B cell (primary cell): ENCODE data around the gene JAK1. TPM values are rescaled to one million over a fixed set of nuclear protein-coding genes. Genes with fewer than 3 reads are reported as not detected.

ENCODE experiments used
- ATAC-seq: fragments of 200-7000 bp; cut with Tn5 transposase; one replicate; pipeline ENCODE4 v1.10.0; 2021; ENCODE audit warnings: low read depth, mild to moderate bottlenecking, moderate number of reproducible peaks, moderate library complexity
- CTCF ChIA-PET: fragments of 350-600 bp; sonication (Branson Sonifier 250); formaldehyde crosslinking; loops from one replicate; lab custom pipeline; 2021; ENCODE audit warnings: antibody characterized with exemption, inconsistent platforms; lab: Charles Lee
- POLR2A ChIA-PET: fragments of 350-600 bp; sonication (Branson Sonifier 250); formaldehyde crosslinking; loops from one replicate; lab custom pipeline; 2021; ENCODE audit warnings: antibody characterized with exemption; lab: Charles Lee
- DNase-seq: peaks from one replicate; pipeline ENCODE4 v3.0.0; 2013
- H2AFZ ChIP-seq: 2 replicates; pipeline ENCODE4 v1.6.1; 2012; ENCODE audit warnings: mild to moderate bottlenecking, low read depth, low read length; ENCODE audit not compliant: insufficient read depth, poor library complexity, severe bottlenecking
- H3K27ac ChIP-seq, 2 donors: 1 replicate in 1 of 2; 2 replicates in 1 of 2; pipeline ENCODE4 v1.5.1; 2012 to 2013; ENCODE audit warnings: low read length in 2 of 2, mild to moderate bottlenecking in 2 of 2, moderate library complexity in 1 of 2
- H3K27me3 ChIP-seq, 4 experiments: fragments of 200-600 bp in 1 of 4; sonication (generic) in 1 of 4; replicated peaks in 1 of 4; 1 replicate in 2 of 4; 2 replicates in 2 of 4; pipeline versions ENCODE4 v1.6.1 to v1.7.0; 2013 to 2016; ENCODE audit warnings: low read length in 3 of 4, mild to moderate bottlenecking in 2 of 4, mixed read lengths in 1 of 4, moderate library complexity in 1 of 4; ENCODE audit not compliant: insufficient read depth in 4 of 4, control insufficient read depth in 3 of 4; ENCODE audit errors: control extremely low read depth in 1 of 4
- H3K36me3 ChIP-seq, 2 experiments: replicated peaks in 1 of 2; 1 replicate in 1 of 2; 2 replicates in 1 of 2; pipeline versions ENCODE4 v1.6.1 to v1.7.1; 2013; ENCODE audit warnings: low read length in 1 of 2; ENCODE audit not compliant: insufficient read depth in 2 of 2, control insufficient read depth in 1 of 2; ENCODE audit errors: control extremely low read depth in 1 of 2, extremely low read depth in 1 of 2
- H3K4me1 ChIP-seq, 2 donors: fragments of 200-600 bp in 1 of 2; sonication (generic) in 1 of 2; 1 replicate in 1 of 2; 2 replicates in 1 of 2; pipeline versions ENCODE4 v1.5.1 to v1.6.1; 2013 to 2017; ENCODE audit warnings: low read length in 2 of 2; ENCODE audit not compliant: control insufficient read depth in 2 of 2, insufficient read depth in 2 of 2
- H3K4me2 ChIP-seq: replicated peaks from 2 replicates; pipeline ENCODE3; 2012; ENCODE audit warnings: mild to moderate bottlenecking, low read depth, low read length; ENCODE audit not compliant: poor library complexity, severe bottlenecking
- H3K4me3 ChIP-seq, 5 experiments: fragments of 200-600 bp in 1 of 5; sonication (generic) in 1 of 5; 1 replicate in 3 of 5; 2 replicates in 2 of 5; pipeline versions ENCODE4 v1.5.1 to v1.7.0; 2011 to 2016; ENCODE audit warnings: low read length in 4 of 5, mild to moderate bottlenecking in 4 of 5, low read depth in 2 of 5, control low read depth in 1 of 5, moderate library complexity in 1 of 5; ENCODE audit not compliant: insufficient read depth in 1 of 5; ENCODE audit errors: control extremely low read depth in 1 of 5, extremely low read depth in 1 of 5
- H3K79me2 ChIP-seq: fragments of 200-600 bp; sonication (generic); one replicate; pipeline ENCODE4 v1.6.0; 2016; ENCODE audit warnings: low read length; ENCODE audit not compliant: control insufficient read depth, insufficient read depth
- H3K9ac ChIP-seq: fragments of 200-600 bp; sonication (generic); 2 replicates; pipeline ENCODE4 v1.6.1; 2017; ENCODE audit warnings: mild to moderate bottlenecking, low read length, moderate library complexity
- H3K9me3 ChIP-seq, 3 donors: one replicate each; pipeline versions ENCODE4 v1.6.1 to v1.7.1; 2013; ENCODE audit warnings: low read length in 2 of 3; ENCODE audit not compliant: control insufficient read depth in 2 of 3, insufficient read depth in 1 of 3; ENCODE audit errors: control extremely low read depth in 1 of 3
- H4K20me1 ChIP-seq: 2 replicates; pipeline ENCODE4 v1.6.0; 2012; ENCODE audit warnings: mild to moderate bottlenecking, low read length; ENCODE audit not compliant: insufficient read depth, control insufficient read depth, poor library complexity, severe bottlenecking
- H3K27ac Mint-ChIP-seq: one replicate; pipeline ENCODE4 v1.8.0; 2021; ENCODE audit warnings: mixed read lengths
- H3K27me3 Mint-ChIP-seq: one replicate; pipeline ENCODE4 v1.8.0; 2021; ENCODE audit warnings: mixed read lengths
- H3K4me1 Mint-ChIP-seq: one replicate; pipeline ENCODE4 v1.8.0; 2021; ENCODE audit warnings: mixed read lengths
- H3K4me3 Mint-ChIP-seq: one replicate; pipeline ENCODE4 v1.8.0; 2021; ENCODE audit warnings: mixed read lengths
- H3K9me3 Mint-ChIP-seq: one replicate; pipeline ENCODE4 v1.8.0; 2022; ENCODE audit warnings: mixed read lengths; ENCODE audit not compliant: insufficient read depth
- CTCF ChIP-seq: fragments of 200-600 bp; IDR thresholded peaks from one replicate; pipeline ENCODE4 v1.8.0; 2022; ENCODE audit warnings: antibody characterized with exemption, mild to moderate bottlenecking
- EZH2 ChIP-seq: IDR thresholded peaks from 2 replicates; pipeline ENCODE4 v1.6.1; 2012; ENCODE audit warnings: borderline replicate concordance, low read depth, mild to moderate bottlenecking, moderate library complexity, low read length; ENCODE audit not compliant: insufficient read depth, poor library complexity, severe bottlenecking
- WGBS: methylation state at CpG from one replicate; pipeline ENCODE4 v1.1.5; 2013; ENCODE audit warnings: missing lambda C conversion rate; ENCODE audit not compliant: insufficient coverage; 5-methylcytosine and 5-hydroxymethylcytosine counted together
- intact Hi-C: fragments of 100-400 bp; cut with micrococcal nuclease; formaldehyde crosslinking; loops from one replicate; pipeline ENCODE4 v1.10.0; 2022
- polyA plus RNA-seq: library from polyadenylated mRNA; depleted of rRNA; stranded (reverse); fragments of >200 nt; gene quantifications from 2 replicates; pipeline ENCODE4 v1.2.3, GENCODE V29; 2012
- total RNA-seq, 2 donors: library from RNA; stranded (reverse); fragments of 120-200 nt in 1 of 2; gene quantifications; 1 replicate in 1 of 2; 2 replicates in 1 of 2; pipeline versions ENCODE4 v1.2.3 to v1.2.4, GENCODE V29; 2013 to 2022

JAK1 gene
- total and polyA plus RNA-seq, 2 donors (not counting 1 experiment from before 2014, with no cell fraction given): 99.0 to 244 TPM

GRCh38 chr1:64885648-64886047 lies 80.7 kb downstream of the JAK1 start:
- intact Hi-C loops: no loop called here
- TF ChIP-seq EZH2 (no peak), CTCF (no peak)
- no peak overlapping the region for H2AFZ ChIP-seq
- no peak overlapping the region for H3K27ac ChIP-seq
- WGBS: 96% methylated on average over 4 of the region's 6 CpGs
- H3K36me3 ChIP-seq: peaks cover 0 to 44% of the 10 kb centered on the region in 2 experiments
- POLR2A ChIA-PET: no interaction called here
- CTCF ChIA-PET: no interaction called here
- no peak overlapping the region for H3K4me2 ChIP-seq
- H3K27me3 ChIP-seq: no peaks in the 10 kb centered on the region
- no peak overlapping the region for H3K27ac Mint-ChIP-seq
- H3K9ac ChIP-seq: no peak overlapping the region
- H3K4me3 Mint-ChIP-seq: no peak overlapping the region
- DNase-seq (no peak), ATAC-seq (no peak)
- H3K9me3 ChIP-seq: no peaks in the 10 kb centered on the region
- H3K27me3 Mint-ChIP-seq: no peaks in the 10 kb centered on the region
- H3K9me3 Mint-ChIP-seq: no peaks in the 10 kb centered on the region
- H3K4me1 Mint-ChIP-seq: peaks cover 70% of the 10 kb centered on the region
- peaks cover 15 to 28% of the 10 kb centered on the region in 2 donors for H3K4me1 ChIP-seq
- H3K4me3 ChIP-seq: no peak overlapping the region
- peaks cover 88% of the 10 kb centered on the region for H4K20me1 ChIP-seq
- peaks cover 90% of the 10 kb centered on the region for H3K79me2 ChIP-seq

GRCh38 chr1:64884261-64885040 lies 81.9 kb downstream of the JAK1 start:
- Histone ChIP-seq H3K9me3 (no peaks in the 10 kb centered on the region), H2AFZ (no peak overlapping the region), H3K27ac (no peak overlapping the region), H3K79me2 (peaks cover 85% of the 10 kb centered on the region), H3K4me1 (peaks cover 11 to 16% of the 10 kb centered on the region in 2 donors), H3K4me2 (no peak overlapping the region), H3K27me3 (no peaks in the 10 kb centered on the region), H4K20me1 (peaks cover 81% of the 10 kb centered on the region), H3K4me3 (no peak overlapping the region), H3K36me3 (peaks cover 0 to 49% of the 10 kb centered on the region in 2 experiments), H3K9ac (no peak overlapping the region)
- intact Hi-C loops: no loop called here
- Mint-ChIP-seq H3K4me3 (no peak overlapping the region), H3K9me3 (no peaks in the 10 kb centered on the region), H3K27me3 (no peaks in the 10 kb centered on the region), H3K27ac (peak overlapping the region; percentile 0), H3K4me1 (peaks cover 58% of the 10 kb centered on the region)
- ChIA-PET CTCF (no interaction called here), POLR2A (no interaction called here)
- WGBS: 96% methylated on average over 4 of the region's 5 CpGs
- DNase-seq (no peak), ATAC-seq (no peak)
- no peak for TF ChIP-seq CTCF
